Epidermal melanocyte (primary cell): ENCODE data around the gene DACH1.

Experiments
- DNase-seq: peaks from one replicate; pipeline ENCODE4 v3.0.0; 2011; ENCODE audit warnings: low spot score; ENCODE audit not compliant: insufficient read length

Gene DACH1

DNA sequence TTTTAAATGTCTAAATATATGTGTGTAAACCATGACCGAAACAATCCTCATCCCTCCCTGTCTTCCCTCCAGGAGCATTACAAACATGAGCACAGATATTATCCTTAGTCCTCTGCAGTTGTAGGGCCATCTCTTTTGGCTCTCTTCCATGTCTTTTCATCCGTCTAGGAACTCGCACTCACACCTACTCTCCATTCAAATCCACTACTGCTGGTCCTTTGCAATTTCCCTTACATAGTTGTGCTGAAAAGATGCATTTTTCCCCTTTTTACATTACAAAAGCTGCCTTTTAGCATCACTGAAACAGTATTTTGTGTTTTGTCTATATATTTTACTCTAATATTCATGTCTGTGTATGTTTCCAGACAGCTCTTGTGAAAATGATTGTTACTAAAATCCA lies 237.8 kb downstream of the DACH1 start:
- DNase-seq, result no peak

DNA sequence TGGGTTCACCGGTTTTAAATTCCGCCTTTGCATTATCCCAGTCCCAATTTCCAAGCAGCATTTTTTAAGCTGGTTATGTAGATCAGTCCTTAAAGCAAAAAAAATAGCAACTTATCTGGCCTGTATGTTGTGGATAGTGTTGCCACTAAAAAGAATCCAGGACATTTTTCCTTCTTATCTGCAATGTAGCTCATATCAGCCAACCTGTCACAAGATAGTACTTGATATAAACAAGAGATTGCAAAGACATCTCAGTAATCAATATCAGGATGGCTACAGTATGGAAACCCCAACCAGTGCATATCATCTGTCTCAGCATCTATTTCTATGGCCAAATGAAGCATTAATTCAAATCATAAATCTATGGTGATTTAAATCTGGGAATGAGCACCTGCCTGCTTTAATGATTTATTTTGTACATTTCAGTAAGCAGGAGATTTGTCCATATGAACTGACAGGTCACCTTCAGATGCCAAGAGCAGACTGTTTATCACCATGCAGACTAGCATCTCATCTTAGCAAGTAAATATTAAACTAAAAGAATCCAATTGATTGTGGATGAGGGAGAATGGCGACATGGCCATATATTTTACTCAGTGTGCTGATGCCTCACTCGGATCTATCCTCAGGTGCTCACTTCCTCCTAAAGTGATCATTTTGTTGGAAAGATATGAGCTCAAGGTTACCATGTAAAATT lies 240.4 kb downstream of the DACH1 start:
- no peak for DNase-seq

DNA sequence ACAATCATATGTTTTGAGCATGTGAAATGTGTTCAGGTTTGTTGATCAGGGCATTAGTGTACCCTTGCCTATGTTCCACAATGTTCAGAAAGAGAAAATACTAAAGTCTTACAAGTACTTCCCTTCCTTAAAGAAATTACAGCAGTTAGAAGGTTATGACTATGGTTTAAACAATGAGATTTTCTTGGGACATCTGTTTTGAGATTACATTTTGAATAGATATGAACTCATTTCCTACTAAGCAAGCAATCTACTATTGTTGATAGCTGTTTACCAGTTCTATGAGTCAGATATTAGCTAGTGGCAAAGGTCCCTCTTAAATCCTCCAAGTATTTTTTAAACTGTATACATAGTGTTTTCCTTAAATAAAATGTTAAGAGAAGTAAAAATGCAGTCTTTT lies 241.3 kb downstream of the DACH1 start:
- no peak for DNase-seq

DNA sequence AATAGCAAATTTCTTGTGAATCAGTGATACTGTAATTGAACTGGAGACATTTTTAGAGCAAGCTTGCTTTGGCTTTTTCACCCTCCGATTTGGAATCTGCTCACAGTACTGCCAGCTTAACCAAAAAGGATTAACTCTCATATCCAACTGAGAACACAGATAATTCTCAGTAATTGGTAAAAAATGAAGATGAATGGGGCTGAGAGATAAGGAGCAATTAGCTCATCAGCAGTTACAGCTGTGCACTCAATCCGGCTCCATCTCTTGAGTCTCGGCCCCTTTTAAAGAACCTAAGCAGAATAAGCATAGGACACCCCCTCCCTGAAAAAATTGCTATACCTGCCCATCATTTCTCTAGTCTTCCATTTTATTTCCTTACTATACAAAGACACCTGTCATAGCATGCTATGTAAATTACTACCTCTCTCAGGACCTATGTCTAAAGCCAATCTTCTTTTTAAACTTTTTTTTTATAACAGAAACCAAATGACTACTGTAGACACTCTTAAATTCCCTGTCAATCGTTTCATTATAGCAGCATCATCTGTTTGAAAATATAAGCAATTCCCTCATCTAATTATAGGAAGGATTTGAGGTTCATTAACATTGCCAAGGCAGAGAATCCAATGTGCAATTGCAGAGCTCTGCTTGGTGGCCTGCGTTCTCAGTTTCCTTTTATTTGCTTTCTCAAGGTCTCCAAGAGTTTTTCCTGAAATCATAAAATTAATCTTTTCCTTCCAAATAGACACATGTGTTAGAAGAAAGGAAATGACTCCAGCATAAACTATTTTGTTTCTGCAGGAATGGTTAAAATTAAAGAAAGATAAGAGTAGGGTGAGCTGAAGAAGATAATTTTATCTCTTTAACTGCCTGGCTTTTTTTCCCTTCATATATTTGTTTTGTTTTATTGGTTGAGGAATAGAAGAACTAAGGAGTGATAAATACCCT lies 242.1 kb downstream of the DACH1 start:
- no peak for DNase-seq

DNA sequence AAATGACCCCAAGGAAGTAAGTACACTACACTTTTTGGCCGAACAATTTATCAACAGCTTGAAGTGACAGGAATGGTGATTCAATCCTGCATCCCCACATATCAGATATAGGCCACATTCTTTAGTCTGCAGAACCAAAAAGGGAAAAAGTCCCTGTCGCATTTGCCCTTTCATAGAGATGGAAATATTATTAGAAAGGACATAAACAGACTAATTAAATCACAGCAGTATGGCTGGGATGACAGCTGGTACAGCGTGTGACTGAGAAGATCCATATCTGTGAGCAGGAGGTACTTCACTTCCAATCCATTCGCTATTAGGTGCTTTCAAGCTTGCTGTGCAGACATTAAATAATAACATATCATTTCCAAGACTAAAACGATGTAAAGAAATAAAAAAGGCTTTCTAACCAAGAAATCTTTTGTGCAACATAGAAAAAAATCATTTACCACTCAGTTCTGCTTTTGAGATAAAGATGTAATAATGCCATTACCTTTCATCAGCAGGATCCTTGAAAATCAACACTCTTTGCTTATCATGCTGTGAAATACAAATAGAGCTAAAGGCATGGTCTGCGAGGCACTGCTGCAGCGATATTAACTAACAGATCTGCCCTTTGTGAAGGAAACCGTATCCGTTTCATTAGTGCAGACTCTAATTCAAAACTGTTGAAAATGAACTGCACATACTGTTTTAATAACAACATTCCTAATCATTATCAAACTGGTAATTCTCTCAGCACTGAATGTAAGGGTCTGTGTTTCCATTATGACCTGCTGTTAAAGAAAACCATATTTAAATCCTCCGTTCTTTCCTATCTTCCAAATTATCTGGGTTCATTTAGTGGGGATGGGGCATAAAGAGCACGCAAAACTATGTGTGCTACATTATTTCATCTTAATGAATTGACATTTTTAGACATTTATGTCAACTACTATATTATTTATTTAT lies 245.6 kb downstream of the DACH1 start:
- DNase-seq, result no peak

DNA sequence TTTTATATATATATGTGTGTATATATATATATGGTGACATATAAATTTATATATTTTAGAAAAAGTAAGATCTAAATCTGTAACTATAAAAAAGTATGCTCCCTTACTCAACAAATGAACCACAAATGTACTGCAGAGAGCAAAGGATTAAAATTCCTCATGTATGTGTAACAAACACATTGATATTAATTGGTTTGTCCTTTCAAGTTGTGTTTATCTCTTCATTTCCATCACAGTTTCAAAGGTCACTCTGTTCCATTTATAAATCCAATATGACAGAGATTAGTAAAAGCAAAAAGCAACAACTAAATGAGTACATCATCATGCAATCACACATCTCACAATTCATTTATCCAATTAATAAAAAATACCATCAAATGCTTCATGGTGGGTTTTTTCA lies 247.9 kb downstream of the DACH1 start:
- DNase-seq, result no peak

DNA sequence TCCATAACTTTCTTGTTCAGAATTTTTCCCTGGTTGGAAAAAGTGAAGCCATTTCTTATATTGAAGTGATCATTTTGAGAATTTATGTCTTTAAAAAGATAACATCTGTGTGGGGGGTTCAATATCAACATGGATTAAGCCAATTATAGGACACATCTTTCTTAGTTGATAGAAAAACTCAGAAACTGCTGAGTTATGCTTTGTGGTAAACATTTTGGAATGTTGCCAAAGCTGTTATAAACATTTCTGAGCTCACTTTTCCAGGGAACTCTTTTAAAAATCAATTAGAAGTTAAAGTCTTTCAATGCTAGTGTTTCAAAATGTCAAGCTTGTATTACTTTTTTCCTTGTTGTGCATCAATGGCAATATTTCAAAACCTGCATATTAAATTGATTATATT lies 248.8 kb downstream of the DACH1 start:
- no peak for DNase-seq

DNA sequence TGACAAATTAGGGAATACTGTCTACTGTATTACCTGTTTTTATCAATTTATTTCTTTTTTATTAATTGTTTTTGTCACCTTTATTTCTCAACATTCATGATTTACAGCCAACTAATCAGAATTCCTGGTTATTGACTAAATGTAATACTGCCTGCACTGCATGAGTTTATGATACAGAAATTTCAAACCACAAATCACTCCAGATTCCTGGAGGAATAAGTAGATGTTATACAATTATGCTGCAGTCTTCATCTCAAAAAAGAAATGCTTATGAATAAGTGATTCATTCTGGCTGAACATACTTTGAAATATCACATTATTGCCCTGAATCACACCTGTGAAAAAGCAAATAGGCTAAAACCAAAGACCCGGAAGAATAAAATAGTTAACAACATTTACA lies 249.7 kb downstream of the DACH1 start:
- DNase-seq, result no peak

DNA sequence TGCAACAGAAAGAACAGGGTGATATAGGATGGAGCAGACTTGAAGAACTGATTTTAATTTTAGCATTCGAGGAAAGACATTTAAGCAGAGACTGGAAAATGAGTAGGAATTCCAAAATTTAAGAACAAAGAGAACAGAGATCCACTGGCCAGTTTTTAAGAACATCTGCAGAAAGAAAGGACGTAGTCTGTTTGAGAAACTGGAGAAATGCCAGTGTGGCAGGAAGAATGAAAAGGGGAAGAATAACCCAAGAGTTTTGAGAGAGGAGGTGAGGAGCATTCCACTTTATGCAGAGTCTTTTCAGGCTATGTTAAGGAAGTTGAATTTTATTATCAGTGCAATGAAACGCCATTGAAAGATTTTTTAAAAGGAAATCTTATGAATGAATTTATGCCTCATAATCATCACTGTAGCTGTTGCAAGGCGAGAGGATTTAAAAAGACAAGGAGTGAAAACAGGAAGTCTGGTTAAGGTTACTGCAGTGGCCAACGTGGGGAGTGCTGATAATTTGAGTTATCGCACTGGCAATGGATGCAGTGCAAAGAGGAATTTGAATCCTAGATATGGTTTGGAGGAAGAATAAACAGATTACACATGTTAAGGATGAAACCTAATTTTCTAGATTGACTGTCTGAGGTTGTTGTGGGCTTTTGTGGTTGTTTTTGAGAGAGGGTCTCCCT lies 253.8 kb downstream of the DACH1 start:
- no peak for DNase-seq

DNA sequence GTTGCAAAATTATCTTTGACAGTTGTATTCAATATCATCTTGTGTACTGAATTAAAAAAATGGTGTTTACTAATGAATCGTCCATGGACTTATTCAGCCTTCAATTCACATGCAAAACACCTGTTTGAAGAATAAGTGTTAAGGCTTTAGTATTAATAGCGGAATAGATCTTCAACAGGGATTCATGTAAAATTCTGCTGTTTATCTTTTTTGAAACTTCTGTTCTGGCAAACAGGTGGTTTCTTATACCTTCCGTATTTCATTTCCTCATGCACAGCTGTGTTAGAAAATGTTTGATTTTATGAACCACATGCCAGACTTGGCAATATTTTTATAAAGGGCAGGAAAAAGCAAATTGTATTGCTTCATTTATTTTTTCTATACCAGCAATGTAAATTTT lies 255.7 kb downstream of the DACH1 start:
- DNase-seq, result no peak

DNA sequence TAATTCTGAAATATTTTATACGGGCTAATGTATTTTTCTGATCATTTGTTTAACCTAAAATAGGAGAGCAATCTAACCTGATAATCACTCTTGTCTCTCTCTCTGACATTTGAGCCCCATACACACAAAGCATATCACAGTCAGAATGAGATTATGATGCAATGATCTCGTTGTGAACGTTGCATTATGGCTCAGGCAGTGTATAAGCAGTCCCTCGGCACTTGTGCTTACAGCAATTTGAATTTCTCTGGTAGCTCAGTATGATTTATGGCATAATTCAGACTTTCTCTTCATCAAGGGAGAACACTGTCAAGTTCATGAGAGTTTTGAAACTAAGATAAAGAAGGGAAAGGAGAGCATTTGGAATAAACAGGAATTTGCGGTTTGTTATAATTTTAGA lies 256.1 kb downstream of the DACH1 start:
- no peak for DNase-seq

DNA sequence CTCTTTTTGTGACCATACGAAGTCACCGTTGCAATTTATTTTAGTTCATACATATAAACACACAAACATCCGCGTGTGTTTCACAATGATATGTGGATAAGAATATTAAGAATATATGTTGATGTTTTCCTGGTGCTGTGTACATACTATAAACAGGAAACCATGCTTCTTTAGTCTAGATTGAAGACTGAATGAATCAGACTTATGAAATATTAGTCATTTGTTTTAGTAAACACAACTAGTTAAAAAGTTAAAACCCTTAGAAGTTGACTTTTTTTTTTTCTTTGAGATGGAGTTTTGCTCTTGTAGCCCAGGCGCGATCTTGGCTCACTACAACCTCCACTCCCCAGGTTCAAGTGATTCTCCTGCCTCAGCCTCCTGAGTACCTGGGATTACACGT lies 257.7 kb downstream of the DACH1 start:
- no peak for DNase-seq

DNA sequence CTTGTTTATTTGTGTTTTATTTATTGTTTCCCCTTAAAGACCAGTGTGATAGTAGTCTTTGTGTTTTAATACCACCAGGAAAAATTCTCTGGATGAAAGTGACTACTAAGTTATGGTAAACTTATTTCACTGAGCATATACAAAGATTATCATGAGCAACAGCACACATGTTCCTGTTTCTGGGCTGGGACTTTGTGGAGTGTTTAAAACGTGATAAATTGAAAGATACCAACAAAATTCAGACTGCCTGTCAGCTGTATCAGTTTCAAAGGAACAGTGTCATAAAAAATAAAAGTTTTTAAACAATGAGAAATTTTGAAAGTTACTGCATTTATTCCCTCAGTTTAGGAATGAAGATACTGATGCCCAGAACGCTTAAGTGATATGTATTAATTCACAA lies 259.4 kb downstream of the DACH1 start:
- DNase-seq, result no peak

DNA sequence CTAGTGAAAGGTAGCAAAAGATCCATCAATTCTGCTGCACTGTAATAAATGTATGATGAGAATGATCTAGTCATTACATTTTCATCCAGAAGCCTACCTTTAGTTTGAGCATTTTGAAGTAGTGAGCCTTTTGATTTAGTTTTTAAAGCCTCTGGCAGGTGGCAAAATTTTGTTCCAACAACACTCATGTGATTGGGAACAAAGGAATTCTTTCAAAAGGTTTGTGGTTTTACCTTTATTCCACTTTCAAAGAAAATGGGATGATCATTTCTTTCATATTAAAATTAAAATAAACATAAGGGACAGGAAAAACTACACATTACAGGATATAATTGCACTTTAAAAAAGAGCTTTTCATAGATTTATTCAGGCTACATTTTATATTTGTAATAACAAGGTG lies 260.2 kb downstream of the DACH1 start:
- no peak for DNase-seq

DNA sequence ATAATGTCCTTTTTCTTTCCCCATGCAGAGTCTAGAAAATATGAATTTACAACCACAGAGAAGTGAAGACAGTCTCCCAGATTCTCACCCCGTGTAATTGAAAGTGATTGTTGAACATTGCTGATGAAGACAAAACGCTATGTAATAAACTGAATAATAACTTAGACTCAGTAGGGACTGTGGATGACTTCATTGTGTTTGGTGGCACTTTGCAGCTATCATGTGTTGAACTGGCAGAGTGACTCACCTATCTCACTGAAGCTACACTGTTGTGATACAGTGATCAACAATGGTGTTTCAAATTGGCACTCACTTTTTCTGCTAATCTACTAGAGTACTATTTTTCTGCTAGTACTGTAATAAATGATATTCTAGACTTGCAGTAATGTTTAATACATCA lies 261.3 kb downstream of the DACH1 start:
- DNase-seq, result no peak

DNA sequence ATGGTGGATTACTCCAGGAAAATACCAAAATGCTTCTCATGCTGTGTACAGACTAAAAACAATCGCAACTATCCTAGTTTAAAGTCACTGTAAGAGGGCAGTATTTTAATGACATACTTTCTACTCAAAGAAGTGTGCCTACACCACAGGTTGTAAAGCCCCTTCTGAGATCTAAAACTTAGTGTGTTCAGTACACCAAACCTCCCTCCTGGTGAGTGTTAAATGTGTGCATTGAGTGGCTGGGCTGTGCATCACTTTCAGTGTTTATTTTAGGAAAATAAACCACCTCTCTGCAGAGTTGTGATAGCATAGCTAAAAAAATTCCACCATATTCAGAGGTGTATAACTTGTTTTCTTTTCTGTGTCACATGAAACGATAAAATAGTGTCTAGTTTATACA lies 263.7 kb downstream of the DACH1 start:
- no peak for DNase-seq

DNA sequence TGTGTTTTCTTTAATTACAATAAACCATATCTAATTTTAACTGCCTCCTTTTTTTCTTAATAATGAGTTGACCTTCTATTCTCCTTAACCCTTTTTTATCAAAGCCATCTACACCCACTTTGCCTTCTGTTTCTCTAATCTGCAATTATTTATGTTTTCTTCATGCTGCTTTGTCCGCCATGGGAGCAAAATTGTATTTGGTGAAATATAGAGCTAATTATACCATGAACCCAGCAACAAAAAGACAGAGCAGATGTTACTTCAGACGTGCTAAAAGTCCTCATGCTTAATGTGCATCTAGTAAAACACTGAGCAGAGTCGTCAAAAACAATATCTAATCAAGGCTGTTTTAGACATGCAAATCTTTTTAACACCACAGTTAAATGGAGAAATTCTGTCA lies 264.7 kb downstream of the DACH1 start:
- DNase-seq, result no peak

DNA sequence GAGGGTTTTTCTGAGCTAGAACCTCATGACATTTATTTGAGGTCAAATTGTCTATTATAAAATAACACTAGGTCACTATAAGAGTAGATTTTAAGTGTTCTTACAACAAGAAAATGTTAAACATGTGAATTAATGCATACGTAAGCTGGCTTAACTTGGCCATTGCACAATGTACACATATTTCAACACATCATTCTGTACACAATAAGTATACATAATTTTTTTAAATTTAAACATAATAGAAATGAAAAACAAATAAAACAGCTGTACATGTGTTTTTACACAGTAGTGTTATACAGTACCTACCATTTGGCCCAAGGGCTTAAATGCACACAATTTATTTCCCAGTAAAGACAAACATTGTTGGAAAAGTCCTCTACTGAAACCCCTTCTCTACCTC lies 269.9 kb downstream of the DACH1 start:
- no peak for DNase-seq

DNA sequence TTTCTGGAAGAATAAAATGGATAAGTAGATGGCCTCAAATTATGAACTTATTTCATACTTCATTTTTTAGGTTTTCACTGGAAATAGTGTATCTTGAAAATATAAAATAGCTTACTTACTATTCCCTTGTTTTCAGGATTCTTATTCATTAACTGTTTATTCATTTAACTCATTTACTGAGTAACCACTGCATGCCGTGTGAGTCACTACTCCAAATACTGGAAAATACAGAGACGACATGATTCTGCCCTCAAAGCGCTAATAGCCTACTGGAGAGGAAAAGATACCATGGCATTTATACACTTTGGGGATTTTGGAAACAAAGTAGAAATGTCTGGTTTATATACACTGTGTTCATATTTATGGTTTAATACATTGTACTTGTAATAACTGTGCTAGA lies 270.9 kb downstream of the DACH1 start:
- DNase-seq, result no peak

DNA sequence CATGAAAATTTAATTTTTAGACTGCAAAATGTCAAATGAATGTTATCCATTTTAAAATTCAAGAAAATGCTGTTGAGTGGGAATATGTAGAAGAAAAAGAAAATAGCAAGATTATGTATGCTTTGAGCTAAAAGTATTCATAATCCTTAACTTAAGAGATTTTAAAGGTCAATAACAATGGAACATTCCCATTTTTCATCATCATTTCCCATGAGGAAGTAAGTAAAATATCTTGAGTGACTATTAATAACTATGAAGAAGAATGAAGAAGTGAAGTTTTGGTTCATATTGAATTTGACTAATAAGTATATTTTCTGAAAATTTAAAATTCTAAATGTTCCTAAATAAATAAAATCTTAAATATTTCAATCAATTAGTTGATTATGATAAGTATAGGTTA lies 273.4 kb downstream of the DACH1 start:
- DNase-seq, result no peak

DNA sequence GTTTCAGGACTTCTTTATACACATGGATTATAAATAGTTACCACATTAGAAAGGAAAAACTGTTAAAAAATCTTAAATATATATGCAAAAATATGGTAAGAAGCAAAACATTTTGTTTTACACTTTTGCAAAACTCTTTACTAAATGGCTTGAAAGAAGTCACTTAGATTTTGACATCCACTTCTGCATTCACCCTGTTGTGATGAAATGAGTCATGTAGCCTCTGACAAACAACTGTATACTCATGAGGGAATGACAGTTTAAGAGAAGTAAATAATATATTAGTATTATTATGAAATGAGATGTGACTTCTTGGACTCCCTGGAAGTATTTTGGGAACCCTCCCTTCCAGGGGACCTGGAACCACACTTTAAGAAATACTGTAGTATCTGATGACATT lies 275.6 kb downstream of the DACH1 start:
- no peak for DNase-seq
